ENCODE data around the gene PRH1. TPM values are rescaled to one million over a fixed set of nuclear protein-coding genes. Genes with fewer than 3 reads are reported as not detected.

PRH1 gene
- 10 to 100 TPM in 3 of 4 donors, 1 to 10 TPM in 1; 5.3 to 38.5 (median 11.6) TPM for total RNA-seq

GRCh38 chr12:10884086-10884725 lies at the start of gene PRH1:
PRH1 (minus strand) TSS chr12:10884255; CDS start chr12:10884217, 38 bp downstream.
- 92 to 93% methylated on average over 5 to 6 of the region's 6 CpGs for WGBS, 2 donors
- Histone ChIP-seq H3K4me1 (no peaks in the 10 kb centered on the region), H3K9me3 (no peaks in the 10 kb centered on the region), H3K27ac (no peak within 1 kb of the TSS), H3K4me3 (no peak within 1 kb of the TSS), H3K27me3 (no peaks in the 10 kb centered on the region), H3K36me3 (peaks cover 0 to 4% (median 0%) of the 10 kb centered on the region in 3 donors)
- TF ChIP-seq CTCF (IDR thresholded peaks at IDR 0.05) (no peak), POLR2A (IDR thresholded peaks at IDR 0.05) (no peak)
- intact Hi-C loops (cut with DNase I): no loop called here
- DNase-seq: no peak

- 84 to 94% methylated on average over 3 to 5 of the region's 5 CpGs for WGBS, 2 donors
- DNase-seq: no peak
- intact Hi-C loops (cut with DNase I): no loop called here
- Histone ChIP-seq H3K36me3 (no peaks in the 10 kb centered on the region), H3K27ac (no peak within 1 kb of the TSS), H3K4me1 (no peaks in the 10 kb centered on the region), H3K4me3 (no peak within 1 kb of the TSS), H3K9me3 (no peaks in the 10 kb centered on the region), H3K27me3 (no peaks in the 10 kb centered on the region)
- no peak for TF ChIP-seq POLR2A (IDR thresholded peaks at IDR 0.05)
- no peak for TF ChIP-seq CTCF (IDR thresholded peaks at IDR 0.05)
Observed at GRCh38 chr12:10928746-10929286, 44.8 kb upstream of the PRH1 start, which contains the start of gene PRH2. PRH2 (plus strand) TSS chr12:10929236; CDS start chr12:10929274, 38 bp downstream.

GRCh38 chr12:10926269-10926668 lies 42.2 kb upstream of the PRH1 start:
- H3K27me3 ChIP-seq: no peaks in the 10 kb centered on the region
- H3K36me3 ChIP-seq: no peaks in the 10 kb centered on the region
- H3K4me3 ChIP-seq: no peak overlapping the region
- H3K4me1 ChIP-seq: no peaks in the 10 kb centered on the region
- 83 to 92% methylated on average over 5 of the region's 5 CpGs for WGBS, 2 donors
- no peaks in the 10 kb centered on the region for H3K9me3 ChIP-seq
- TF ChIP-seq POLR2A (IDR thresholded peaks at IDR 0.05) (no peak), CTCF (IDR thresholded peaks at IDR 0.05) (no peak)
- intact Hi-C loops (cut with DNase I): no loop called here
- DNase-seq: no peak
- no peak overlapping the region for H3K27ac ChIP-seq

GRCh38 chr12:10919809-10920208 lies 35.8 kb upstream of the PRH1 start:
- no peaks in the 10 kb centered on the region for H3K27me3 ChIP-seq
- intact Hi-C loops (cut with DNase I): no loop called here
- 95 to 100% methylated on average over 1 of the region's 1 CpG for WGBS, 2 donors
- no peak for DNase-seq
- H3K4me1 ChIP-seq: no peaks in the 10 kb centered on the region
- no peak overlapping the region for H3K4me3 ChIP-seq
- no peak overlapping the region for H3K27ac ChIP-seq
- no peaks in the 10 kb centered on the region for H3K36me3 ChIP-seq
- TF ChIP-seq CTCF (IDR thresholded peaks at IDR 0.05): no peak
- no peak for TF ChIP-seq POLR2A (IDR thresholded peaks at IDR 0.05)
- H3K9me3 ChIP-seq: no peaks in the 10 kb centered on the region

- Histone ChIP-seq H3K36me3 (no peaks in the 10 kb centered on the region), H3K4me1 (no peaks in the 10 kb centered on the region), H3K4me3 (no peak overlapping the region), H3K9me3 (peaks cover 0 to 3% (median 0%) of the 10 kb centered on the region in 3 donors), H3K27ac (no peak overlapping the region), H3K27me3 (no peaks in the 10 kb centered on the region)
- DNase-seq: no peak
- no peak for TF ChIP-seq CTCF (IDR thresholded peaks at IDR 0.05)
- no peak for TF ChIP-seq POLR2A (IDR thresholded peaks at IDR 0.05)
- intact Hi-C loops (cut with DNase I): no loop called here
- WGBS, 2 donors: 83% methylated on average over 8 of the region's 8 CpGs
Observed at GRCh38 chr12:10910380-10910779, 26.3 kb upstream of the PRH1 start.

Data from esophagus squamous epithelium (tissue), 5 donors.